ENCODE data around the gene REELD1.
A peak's percentile ranks its signal among the peaks of the same experiment; 100 is the strongest.

Gene REELD1

GRCh38 chr4:146214238-146214637, at the start of gene REELD1:
REELD1 (plus strand) TSS chr4:146214538; CDS start chr4:146216953, 2,415 bp downstream.
- no peak for TF ChIP-seq Cebpa-rat (IDR thresholded peaks at IDR 0.05)
- no peak within 1 kb of the TSS for H3K27ac ChIP-seq
- no peak within 1 kb of the TSS for H3K4me3 ChIP-seq
- H3K4me2 ChIP-seq: no peak within 1 kb of the TSS
- no peaks in the 10 kb centered on the region for H3K36me3 ChIP-seq
- no peaks in the 10 kb centered on the region for H3K27me3 ChIP-seq
- no peaks in the 10 kb centered on the region for H4K20me1 ChIP-seq
- no peak within 1 kb of the TSS for H3K9ac ChIP-seq
- H3K9me3 ChIP-seq (replicated peaks in 1 of 11): no peaks in the 10 kb centered on the region
- H3K4me1 ChIP-seq: 0 out of 20 replicates have a peak, but pooled peaks cover 0 to 3% (median 0%) of the 10 kb centered on the region in 10 experiments

- H3K9ac ChIP-seq: no peak overlapping the region
- H3K27ac ChIP-seq: no peak overlapping the region
- H3K4me3 ChIP-seq: no peak overlapping the region
- no peak for TF ChIP-seq Cebpa-rat (IDR thresholded peaks at IDR 0.05)
- no peaks in the 10 kb centered on the region for H3K4me1 ChIP-seq
- H3K4me2 ChIP-seq: no peak overlapping the region
- H3K27me3 ChIP-seq: no peaks in the 10 kb centered on the region
- H3K36me3 ChIP-seq: no peaks in the 10 kb centered on the region
- no peaks in the 10 kb centered on the region for H4K20me1 ChIP-seq
- peaks cover 0 to 13% (median 9%) of the 10 kb centered on the region in 11 experiments; a peak in 9 of 22 replicates for H3K9me3 ChIP-seq (replicated peaks in 1 of 11)
Measured at GRCh38 chr4:146165221-146165620, 49.1 kb upstream of the REELD1 start.

GRCh38 chr4:146165840-146166239, 48.5 kb upstream of the REELD1 start:
- no peak overlapping the region for H3K9ac ChIP-seq
- no peak for TF ChIP-seq Cebpa-rat (IDR thresholded peaks at IDR 0.05)
- no peaks in the 10 kb centered on the region for H3K4me1 ChIP-seq
- no peaks in the 10 kb centered on the region for H4K20me1 ChIP-seq
- peaks cover 0 to 13% (median 9%) of the 10 kb centered on the region in 11 experiments; a peak in 9 of 22 replicates for H3K9me3 ChIP-seq (replicated peaks in 1 of 11)
- no peak overlapping the region for H3K4me2 ChIP-seq
- H3K27me3 ChIP-seq: no peaks in the 10 kb centered on the region
- H3K4me3 ChIP-seq: no peak overlapping the region
- no peak overlapping the region for H3K27ac ChIP-seq
- no peaks in the 10 kb centered on the region for H3K36me3 ChIP-seq

GRCh38 chr4:146170149-146170548, 44.2 kb upstream of the REELD1 start:
- H3K4me2 ChIP-seq: no peak overlapping the region
- H3K9ac ChIP-seq: no peak overlapping the region
- H3K36me3 ChIP-seq: no peaks in the 10 kb centered on the region
- H3K27me3 ChIP-seq: no peaks in the 10 kb centered on the region
- H4K20me1 ChIP-seq: no peaks in the 10 kb centered on the region
- no peaks in the 10 kb centered on the region; a peak in 1 of 20 replicates for H3K4me1 ChIP-seq
- H3K27ac ChIP-seq: no peak overlapping the region
- no peak overlapping the region for H3K4me3 ChIP-seq
- TF ChIP-seq Cebpa-rat (IDR thresholded peaks at IDR 0.05): no peak
- no peaks in the 10 kb centered on the region for H3K9me3 ChIP-seq (replicated peaks in 1 of 11)

GRCh38 chr4:146175541-146176453, 38.5 kb upstream of the REELD1 start, which contains the start of gene LSM6:
LSM6 (plus strand) TSS chr4:146175718; CDS start chr4:146182922, 7,204 bp downstream.
- Histone ChIP-seq H3K9ac (peak within 1 kb of the TSS; percentile 94 to 98 (median 96)), H3K4me1 (peaks cover 9 to 37% (median 19%) of the 10 kb centered on the region in 10 experiments), H3K36me3 (peaks cover 0 to 30% (median 16%) of the 10 kb centered on the region in 11 experiments; a peak in 11 of 22 replicates), H3K4me2 (peak within 1 kb of the TSS; percentile 78 to 94 (median 83)), H3K27ac (peak within 1 kb of the TSS; percentile 85 to 97 (median 95)), H4K20me1 (peaks cover 14 to 49% (median 41%) of the 10 kb centered on the region in 11 experiments; a peak in 19 of 22 replicates), H3K9me3 (replicated peaks in 1 of 11) (no peaks in the 10 kb centered on the region), H3K27me3 (no peaks in the 10 kb centered on the region), H3K4me3 (peak within 1 kb of the TSS; percentile 80 to 97 (median 88))
- no peak for TF ChIP-seq Cebpa-rat (IDR thresholded peaks at IDR 0.05)

GRCh38 chr4:146176891-146177290, 37.4 kb upstream of the REELD1 start:
- H3K9me3 ChIP-seq (replicated peaks in 1 of 11): no peaks in the 10 kb centered on the region
- H3K9ac ChIP-seq: peak overlapping the region; percentile 94 to 98 (median 96)
- no peak for TF ChIP-seq Cebpa-rat (IDR thresholded peaks at IDR 0.05)
- peaks cover 0 to 39% (median 16%) of the 10 kb centered on the region in 11 experiments; a peak in 12 of 22 replicates for H3K36me3 ChIP-seq
- peak overlapping the region; percentile 78 to 94 (median 83) for H3K4me2 ChIP-seq
- H3K27me3 ChIP-seq: no peaks in the 10 kb centered on the region
- peak overlapping the region; percentile 80 to 97 (median 88); a peak in 19 of 20 replicates for H3K4me3 ChIP-seq
- peaks cover 14 to 60% (median 48%) of the 10 kb centered on the region in 11 experiments; a peak in 19 of 22 replicates for H4K20me1 ChIP-seq
- H3K27ac ChIP-seq: peak overlapping the region in 6 of 11 experiments; percentile 92 to 97 (median 94); a peak in 6 of 22 replicates
- H3K4me1 ChIP-seq: peaks cover 9 to 37% (median 19%) of the 10 kb centered on the region in 10 experiments

GRCh38 chr4:146178126-146178525, 36.2 kb upstream of the REELD1 start:
- Histone ChIP-seq H4K20me1 (peaks cover 14 to 72% (median 54%) of the 10 kb centered on the region in 11 experiments; a peak in 19 of 22 replicates), H3K27me3 (no peaks in the 10 kb centered on the region), H3K36me3 (peaks cover 7 to 52% (median 23%) of the 10 kb centered on the region in 11 experiments; a peak in 21 of 22 replicates), H3K4me3 (no peak overlapping the region), H3K9ac (peak overlapping the region in 1 of 11 experiments; percentile 8; a peak in 1 of 22 replicates), H3K4me1 (peaks cover 9 to 37% (median 19%) of the 10 kb centered on the region in 10 experiments), H3K4me2 (peak overlapping the region in 8 of 11 experiments; percentile 11 to 94 (median 83); a peak in 9 of 22 replicates), H3K27ac (no peak overlapping the region), H3K9me3 (replicated peaks in 1 of 11) (no peaks in the 10 kb centered on the region)
- TF ChIP-seq Cebpa-rat (IDR thresholded peaks at IDR 0.05): no peak

- H3K4me3 ChIP-seq: no peak overlapping the region
- TF ChIP-seq Cebpa-rat (IDR thresholded peaks at IDR 0.05): no peak
- H3K4me1 ChIP-seq: peaks cover 9 to 37% (median 19%) of the 10 kb centered on the region in 10 experiments
- H3K9ac ChIP-seq: peak overlapping the region in 1 of 11 experiments; percentile 29; a peak in 1 of 22 replicates
- H3K9me3 ChIP-seq (replicated peaks in 1 of 11): no peaks in the 10 kb centered on the region
- peaks cover 20 to 69% (median 41%) of the 10 kb centered on the region in 11 experiments; a peak in 21 of 22 replicates for H3K36me3 ChIP-seq
- H3K4me2 ChIP-seq: peak overlapping the region in 1 of 11 experiments; percentile 3; a peak in 1 of 22 replicates
- H3K27me3 ChIP-seq: no peaks in the 10 kb centered on the region
- no peak overlapping the region for H3K27ac ChIP-seq
- peaks cover 14 to 74% (median 54%) of the 10 kb centered on the region in 11 experiments; a peak in 19 of 22 replicates for H4K20me1 ChIP-seq
Measured at GRCh38 chr4:146179784-146180370, 34.5 kb upstream of the REELD1 start.
